ENCODE data around the gene STAMBP. TPM values are rescaled to one million over a fixed set of nuclear protein-coding genes. Genes with fewer than 3 reads are reported as not detected.
A peak's percentile ranks its signal among the peaks of the same experiment; 100 is the strongest.

Gene STAMBP
- total and polyA plus RNA-seq, 2 of the 13 experiments (the other 11 are each of a cell fraction or from before 2014, with no cell fraction given) = 49.6 to 53.2 TPM

DNA sequence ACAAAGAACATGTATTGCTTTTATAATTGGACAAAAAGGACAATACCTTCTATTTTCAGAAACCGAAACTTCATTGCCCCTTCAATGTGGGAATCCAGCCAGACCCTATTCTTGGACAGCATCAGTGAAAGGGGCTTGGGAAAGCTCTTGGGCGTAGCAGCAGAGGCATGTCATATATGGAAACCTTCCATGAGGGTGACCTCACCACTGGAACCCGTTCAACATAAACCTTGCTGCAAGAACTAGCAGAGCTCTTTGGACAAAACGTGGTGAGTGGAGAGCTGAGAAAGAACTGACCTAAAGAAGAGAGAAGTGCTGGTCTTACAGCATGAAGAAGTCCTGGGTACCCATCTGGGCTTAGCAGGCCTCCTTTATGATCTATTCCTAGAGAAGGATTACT is 41.3 kb downstream of the STAMBP start (continued):
- TF ChIP-seq GFI1 (CRISPR knock-in tag; IDR thresholded peaks at IDR 0.05; ENCODE audit: borderline replicate concordance) (no peak), CAMTA2 (CRISPR knock-in tag; IDR thresholded peaks at IDR 0.05; ENCODE audit: borderline replicate concordance) (no peak), SNAPC2 (CRISPR knock-in tag; IDR thresholded peaks at IDR 0.05) (no peak)

DNA sequence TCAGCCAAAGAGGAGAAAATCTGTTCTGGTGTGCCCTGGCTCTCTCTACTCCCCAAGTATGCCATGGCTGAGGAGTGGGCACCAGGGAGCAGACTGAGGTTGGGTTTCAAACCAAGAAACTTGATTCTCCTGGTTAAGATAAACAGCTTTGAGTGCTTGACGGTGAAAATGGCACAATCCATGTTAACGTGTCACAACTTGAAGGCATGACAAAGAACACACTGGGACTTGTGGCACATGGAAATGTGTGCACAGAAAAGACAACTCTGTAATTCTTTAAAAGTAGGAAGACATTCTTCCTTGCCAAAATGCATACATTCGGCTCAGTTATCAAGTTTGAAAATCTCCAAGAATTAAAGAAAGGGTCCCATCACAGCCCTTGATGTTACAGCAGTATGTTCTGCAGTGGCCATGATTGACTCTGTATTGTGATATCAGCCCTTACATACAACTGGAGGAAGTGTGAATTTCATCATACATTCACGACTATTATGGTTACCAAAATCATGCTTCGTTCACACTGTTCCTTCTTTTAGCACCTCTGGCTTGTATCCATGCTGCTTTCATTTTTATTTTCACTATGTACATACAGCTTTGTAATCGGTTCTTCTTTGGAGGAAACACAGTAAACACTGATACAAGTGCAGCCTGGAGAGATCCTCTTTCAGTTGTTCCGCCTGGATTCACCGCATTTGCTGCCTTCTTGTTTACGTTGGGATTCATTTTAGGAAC is 48.5 kb downstream of the STAMBP start:
- BruUV-seq (replicated peaks) = no TSS peak
- in situ Hi-C loops (cut with HindIII; ENCODE audit: extremely low pct_ligation_motif_present, low pct_unique_long_range_greater_than_20kb) = no loop called here
- Histone ChIP-seq H3K4me2 (ENCODE audit: low read depth, low read length) (peak overlapping the region; percentile 58), H3K27ac (ENCODE audit: extremely low read length, insufficient read depth, low read length) (no peak overlapping the region), H3K9me3 (ENCODE audit: low read length) (no peaks in the 10 kb centered on the region), H3K27me3 (ENCODE audit: control insufficient read depth in 1 of 2, insufficient read depth in 2 of 2, low read length in 2 of 2) (no peaks in the 10 kb centered on the region), H3K79me2 (ENCODE audit: insufficient read depth, low read length) (no peaks in the 10 kb centered on the region), H3K9ac (ENCODE audit: insufficient read depth, low read depth, low read length) (no peak overlapping the region), H3K4me1 (ENCODE audit: insufficient read depth, low read length) (peaks cover 25% of the 10 kb centered on the region), H4K20me1 (ENCODE audit: insufficient read depth, low read length) (no peaks in the 10 kb centered on the region), H3K4me3 (replicated peaks in 1 of 3; ENCODE audit: insufficient read depth in 1 of 3, low read depth in 2 of 3, low read length in 3 of 3) (no peak overlapping the region), H2AFZ (ENCODE audit: low read length) (peak overlapping the region; percentile 44), H3K36me3 (replicated peaks in 1 of 2; ENCODE audit: control insufficient read depth in 1 of 2, insufficient read depth in 2 of 2, low read length in 2 of 2) (no peaks in the 10 kb centered on the region)
- 14% methylated on average over 9 of the region's 9 CpGs for WGBS (ENCODE audit: low lambda C conversion rate)
- intact Hi-C loops (cut with micrococcal nuclease; ENCODE audit: unreplicated experiment) = no loop called here
- CTCF ChIA-PET (ENCODE audit: low intra/inter-chr PET ratio, low total read pairs) = no interaction called here
- DNase-seq (ENCODE audit: low spot score) (no peak), FAIRE-seq (no peak), ATAC-seq (peak; percentile 54)
- POLR2A ChIA-PET = no interaction called here
- TF ChIP-seq, protein P1, sequence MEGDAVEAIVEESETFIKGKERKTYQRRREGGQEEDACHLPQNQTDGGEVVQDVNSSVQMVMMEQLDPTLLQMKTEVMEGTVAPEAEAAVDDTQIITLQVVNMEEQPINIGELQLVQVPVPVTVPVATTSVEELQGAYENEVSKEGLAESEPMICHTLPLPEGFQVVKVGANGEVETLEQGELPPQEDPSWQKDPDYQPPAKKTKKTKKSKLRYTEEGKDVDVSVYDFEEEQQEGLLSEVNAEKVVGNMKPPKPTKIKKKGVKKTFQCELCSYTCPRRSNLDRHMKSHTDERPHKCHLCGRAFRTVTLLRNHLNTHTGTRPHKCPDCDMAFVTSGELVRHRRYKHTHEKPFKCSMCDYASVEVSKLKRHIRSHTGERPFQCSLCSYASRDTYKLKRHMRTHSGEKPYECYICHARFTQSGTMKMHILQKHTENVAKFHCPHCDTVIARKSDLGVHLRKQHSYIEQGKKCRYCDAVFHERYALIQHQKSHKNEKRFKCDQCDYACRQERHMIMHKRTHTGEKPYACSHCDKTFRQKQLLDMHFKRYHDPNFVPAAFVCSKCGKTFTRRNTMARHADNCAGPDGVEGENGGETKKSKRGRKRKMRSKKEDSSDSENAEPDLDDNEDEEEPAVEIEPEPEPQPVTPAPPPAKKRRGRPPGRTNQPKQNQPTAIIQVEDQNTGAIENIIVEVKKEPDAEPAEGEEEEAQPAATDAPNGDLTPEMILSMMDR (CRISPR knock-in tag; IDR thresholded peaks at IDR 0.05) = no peak
- TF ChIP-seq PHF5A (CRISPR knock-in tag; IDR thresholded peaks at IDR 0.05; ENCODE audit: low read depth, unreplicated experiment) (no peak), NONO (IDR thresholded peaks at IDR 0.05) (no peak), NONO (CRISPR knock-in tag; conservative IDR thresholded peaks at IDR 0.05) (no peak), IRF2 (CRISPR knock-in tag; IDR thresholded peaks at IDR 0.05) (no peak)
- TF ChIP-seq, protein P2, sequence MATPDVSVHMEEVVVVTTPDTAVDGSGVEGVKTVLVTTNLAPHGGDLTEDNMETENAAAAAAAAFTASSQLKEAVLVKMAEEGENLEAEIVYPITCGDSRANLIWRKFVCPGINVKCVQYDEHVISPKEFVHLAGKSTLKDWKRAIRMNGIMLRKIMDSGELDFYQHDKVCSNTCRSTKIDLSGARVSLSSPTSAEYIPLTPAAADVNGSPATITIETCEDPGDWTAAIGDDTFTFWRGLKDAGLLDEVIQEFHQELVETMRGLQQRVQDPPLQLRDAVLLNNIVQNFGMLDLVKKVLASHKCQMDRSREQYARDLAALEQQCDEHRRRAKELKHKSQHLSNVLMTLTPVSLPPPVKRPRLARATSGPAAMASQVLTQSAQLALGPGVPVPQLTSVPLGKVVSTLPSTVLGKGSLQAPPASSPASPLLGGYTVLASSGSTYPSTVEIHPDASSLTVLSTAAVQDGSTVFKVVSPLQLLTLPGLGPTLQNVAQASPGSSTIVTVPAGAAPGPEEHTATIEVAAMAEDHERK (CRISPR knock-in tag; IDR thresholded peaks at IDR 0.05; ENCODE audit: low read depth) = no peak
- TF ChIP-seq, protein P3, sequence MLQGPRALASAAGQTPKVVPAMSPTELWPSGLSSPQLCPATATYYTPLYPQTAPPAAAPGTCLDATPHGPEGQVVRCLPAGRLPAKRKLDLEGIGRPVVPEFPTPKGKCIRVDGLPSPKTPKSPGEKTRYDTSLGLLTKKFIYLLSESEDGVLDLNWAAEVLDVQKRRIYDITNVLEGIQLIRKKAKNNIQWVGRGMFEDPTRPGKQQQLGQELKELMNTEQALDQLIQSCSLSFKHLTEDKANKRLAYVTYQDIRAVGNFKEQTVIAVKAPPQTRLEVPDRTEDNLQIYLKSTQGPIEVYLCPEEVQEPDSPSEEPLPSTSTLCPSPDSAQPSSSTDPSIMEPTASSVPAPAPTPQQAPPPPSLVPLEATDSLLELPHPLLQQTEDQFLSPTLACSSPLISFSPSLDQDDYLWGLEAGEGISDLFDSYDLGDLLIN (CRISPR knock-in tag; IDR thresholded peaks at IDR 0.05; ENCODE audit: borderline replicate concordance) = no peak
- TF ChIP-seq, protein P4, sequence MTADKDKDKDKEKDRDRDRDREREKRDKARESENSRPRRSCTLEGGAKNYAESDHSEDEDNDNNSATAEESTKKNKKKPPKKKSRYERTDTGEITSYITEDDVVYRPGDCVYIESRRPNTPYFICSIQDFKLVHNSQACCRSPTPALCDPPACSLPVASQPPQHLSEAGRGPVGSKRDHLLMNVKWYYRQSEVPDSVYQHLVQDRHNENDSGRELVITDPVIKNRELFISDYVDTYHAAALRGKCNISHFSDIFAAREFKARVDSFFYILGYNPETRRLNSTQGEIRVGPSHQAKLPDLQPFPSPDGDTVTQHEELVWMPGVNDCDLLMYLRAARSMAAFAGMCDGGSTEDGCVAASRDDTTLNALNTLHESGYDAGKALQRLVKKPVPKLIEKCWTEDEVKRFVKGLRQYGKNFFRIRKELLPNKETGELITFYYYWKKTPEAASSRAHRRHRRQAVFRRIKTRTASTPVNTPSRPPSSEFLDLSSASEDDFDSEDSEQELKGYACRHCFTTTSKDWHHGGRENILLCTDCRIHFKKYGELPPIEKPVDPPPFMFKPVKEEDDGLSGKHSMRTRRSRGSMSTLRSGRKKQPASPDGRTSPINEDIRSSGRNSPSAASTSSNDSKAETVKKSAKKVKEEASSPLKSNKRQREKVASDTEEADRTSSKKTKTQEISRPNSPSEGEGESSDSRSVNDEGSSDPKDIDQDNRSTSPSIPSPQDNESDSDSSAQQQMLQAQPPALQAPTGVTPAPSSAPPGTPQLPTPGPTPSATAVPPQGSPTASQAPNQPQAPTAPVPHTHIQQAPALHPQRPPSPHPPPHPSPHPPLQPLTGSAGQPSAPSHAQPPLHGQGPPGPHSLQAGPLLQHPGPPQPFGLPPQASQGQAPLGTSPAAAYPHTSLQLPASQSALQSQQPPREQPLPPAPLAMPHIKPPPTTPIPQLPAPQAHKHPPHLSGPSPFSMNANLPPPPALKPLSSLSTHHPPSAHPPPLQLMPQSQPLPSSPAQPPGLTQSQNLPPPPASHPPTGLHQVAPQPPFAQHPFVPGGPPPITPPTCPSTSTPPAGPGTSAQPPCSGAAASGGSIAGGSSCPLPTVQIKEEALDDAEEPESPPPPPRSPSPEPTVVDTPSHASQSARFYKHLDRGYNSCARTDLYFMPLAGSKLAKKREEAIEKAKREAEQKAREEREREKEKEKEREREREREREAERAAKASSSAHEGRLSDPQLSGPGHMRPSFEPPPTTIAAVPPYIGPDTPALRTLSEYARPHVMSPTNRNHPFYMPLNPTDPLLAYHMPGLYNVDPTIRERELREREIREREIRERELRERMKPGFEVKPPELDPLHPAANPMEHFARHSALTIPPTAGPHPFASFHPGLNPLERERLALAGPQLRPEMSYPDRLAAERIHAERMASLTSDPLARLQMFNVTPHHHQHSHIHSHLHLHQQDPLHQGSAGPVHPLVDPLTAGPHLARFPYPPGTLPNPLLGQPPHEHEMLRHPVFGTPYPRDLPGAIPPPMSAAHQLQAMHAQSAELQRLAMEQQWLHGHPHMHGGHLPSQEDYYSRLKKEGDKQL (CRISPR knock-in tag; IDR thresholded peaks at IDR 0.05; ENCODE audit: low read depth) = no peak
